Gastrocnemius medialis (tissue), 4 donors: ENCODE data around the gene HES7.

Source experiments
- CTCF ChIP-seq, 5 experiments: fragments of 450-650 bp in 3 of 5; fragments of 200-600 bp in 2 of 5; sonication (generic) in 2 of 5; IDR thresholded peaks in 4 of 5; conservative IDR thresholded peaks in 1 of 5; 1 replicate in 4 of 5; 2 replicates in 1 of 5; pipeline ENCODE4 v1.5.1; 2016 to 2019; ENCODE audit warnings: antibody characterized with exemption in 5 of 5, mild to moderate bottlenecking in 3 of 5, moderate library complexity in 3 of 5
- POLR2A ChIP-seq, 2 donors: fragments of 450-650 bp; IDR thresholded peaks; one replicate each; pipeline ENCODE4 v1.6.1; 2017; ENCODE audit warnings: antibody characterized with exemption in 2 of 2, mild to moderate bottlenecking in 2 of 2, moderate library complexity in 2 of 2

GRCh38 chr17:8095361-8095760, 28.5 kb downstream of the HES7 start:
- TF ChIP-seq CTCF (IDR thresholded peaks at IDR 0.05 in 4 of 5, conservative IDR thresholded peaks at IDR 0.05 in 1 of 5) (no peak), POLR2A (IDR thresholded peaks at IDR 0.05) (no peak)
